Skeletal muscle cell (primary cell): ENCODE measurements around the gene RASA3.

Source experiments
- DNase-seq: peaks from one replicate; pipeline ENCODE4 v3.0.0-alpha.2; 2010; ENCODE audit warnings: low read depth
- H3K4me3 ChIP-seq: 2 replicates; pipeline ENCODE4 v1.5.1; 2011; ENCODE audit warnings: low read depth, mild to moderate bottlenecking, control low read depth, low read length, moderate library complexity

RASA3 gene

DNA sequence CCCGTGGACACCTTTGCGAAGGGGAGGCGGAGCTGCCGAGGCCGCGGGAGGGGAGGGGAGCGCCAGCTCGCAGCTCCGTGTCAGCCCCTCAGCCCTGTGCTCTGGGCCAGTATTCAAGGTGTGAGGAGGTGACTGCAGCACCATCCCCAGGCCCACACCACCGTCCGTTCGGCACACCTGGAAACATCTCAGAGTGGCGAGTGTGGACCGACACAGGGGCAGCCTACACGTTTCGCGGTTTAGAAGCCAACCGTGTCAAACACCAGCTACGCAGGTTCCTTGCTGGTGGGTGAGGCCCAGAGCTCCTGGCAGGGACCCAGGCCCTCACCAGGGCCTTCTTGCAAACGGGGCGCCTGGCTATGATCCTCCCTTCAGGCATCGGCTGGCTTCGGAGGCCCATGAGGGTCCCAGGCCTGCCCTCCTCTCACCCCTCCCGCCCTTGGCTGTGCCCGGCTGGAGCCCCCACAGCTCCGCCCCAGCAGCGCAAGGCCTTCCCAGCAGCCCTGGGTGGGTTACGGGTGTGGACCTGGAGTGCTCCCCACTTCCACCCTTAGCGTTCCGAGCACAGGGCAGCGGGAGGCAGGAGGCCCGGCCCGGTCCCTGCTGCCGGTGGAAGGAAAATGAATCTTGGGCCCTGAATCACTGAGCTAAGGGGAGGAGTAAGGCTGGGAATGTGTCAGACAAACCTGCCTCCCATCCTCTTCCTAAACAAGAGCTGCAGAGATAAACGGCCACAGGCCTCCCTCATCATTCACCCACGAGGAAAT, 159.8 kb downstream of the RASA3 start:
- no peak overlapping the region for H3K4me3 ChIP-seq
- no peak for DNase-seq

DNA sequence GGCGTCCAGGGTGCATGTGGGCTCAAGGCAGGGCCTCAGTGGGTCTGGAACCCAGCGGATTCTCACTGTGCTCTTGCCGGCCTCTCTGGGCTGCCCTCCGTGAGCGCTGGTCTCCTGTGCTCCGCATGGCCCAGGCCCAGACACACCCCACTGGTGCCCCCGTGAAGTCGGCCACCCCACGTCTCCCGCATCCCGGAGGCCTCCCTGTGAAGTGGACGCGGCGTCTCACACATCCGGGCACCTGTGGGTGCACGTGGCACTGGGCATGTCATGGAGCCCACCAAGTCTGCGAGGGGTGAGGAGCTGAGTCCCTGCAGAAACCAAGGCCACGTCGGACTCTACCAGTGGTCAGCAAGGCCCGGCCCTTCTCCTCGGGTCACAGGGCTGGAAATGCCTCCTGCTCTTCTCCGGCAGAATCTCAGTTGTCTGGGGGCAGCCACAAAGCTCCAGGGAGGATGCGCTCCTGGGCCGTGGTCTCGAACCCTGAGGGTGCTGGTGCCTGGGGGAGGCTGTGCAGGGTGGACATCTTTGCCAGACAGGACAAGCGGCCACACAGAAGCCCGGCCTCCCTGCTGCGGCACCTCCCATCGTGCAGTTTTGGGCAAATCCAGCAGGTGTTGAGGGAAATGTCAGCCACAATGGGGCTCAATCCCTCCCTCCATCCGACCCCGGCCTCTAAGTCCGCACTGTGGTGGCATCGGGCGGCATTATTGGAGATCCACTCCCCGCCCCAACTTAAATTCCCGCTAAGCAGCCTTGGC, 160.8 kb downstream of the RASA3 start:
- no peak for DNase-seq
- no peak overlapping the region for H3K4me3 ChIP-seq

DNA sequence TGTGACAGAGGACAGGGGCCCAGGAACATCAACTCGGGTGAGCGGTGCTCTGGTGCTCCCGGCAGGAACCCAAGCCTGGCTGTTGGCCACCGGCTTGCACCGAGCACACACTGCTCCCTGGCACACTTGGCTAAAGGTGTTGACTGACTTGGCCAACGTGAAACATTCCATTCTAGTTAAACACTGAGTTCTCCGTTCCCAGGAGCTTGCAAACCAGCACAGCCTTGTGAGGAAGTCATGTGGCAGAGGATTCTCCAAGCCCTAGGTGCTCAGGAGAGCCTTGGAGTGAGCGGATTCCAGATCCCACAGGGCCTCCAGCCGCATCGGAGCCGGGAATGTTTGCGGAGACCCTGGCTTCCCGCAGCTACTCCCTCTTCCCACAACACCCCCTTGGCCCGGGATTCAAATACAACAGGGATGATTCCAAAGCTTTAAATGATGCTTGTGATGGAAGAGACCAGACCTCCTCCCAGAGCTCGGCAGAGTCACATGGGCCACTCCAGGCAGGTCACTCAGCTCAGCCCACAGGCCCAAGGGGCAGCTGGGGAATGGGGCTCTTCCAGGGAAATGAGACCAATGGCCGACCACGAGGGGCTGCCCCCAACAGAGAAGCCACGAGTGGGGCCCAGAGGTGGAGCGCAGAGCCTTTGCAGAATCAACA, 161.5 kb downstream of the RASA3 start:
- no peak for DNase-seq
- H3K4me3 ChIP-seq = no peak overlapping the region

DNA sequence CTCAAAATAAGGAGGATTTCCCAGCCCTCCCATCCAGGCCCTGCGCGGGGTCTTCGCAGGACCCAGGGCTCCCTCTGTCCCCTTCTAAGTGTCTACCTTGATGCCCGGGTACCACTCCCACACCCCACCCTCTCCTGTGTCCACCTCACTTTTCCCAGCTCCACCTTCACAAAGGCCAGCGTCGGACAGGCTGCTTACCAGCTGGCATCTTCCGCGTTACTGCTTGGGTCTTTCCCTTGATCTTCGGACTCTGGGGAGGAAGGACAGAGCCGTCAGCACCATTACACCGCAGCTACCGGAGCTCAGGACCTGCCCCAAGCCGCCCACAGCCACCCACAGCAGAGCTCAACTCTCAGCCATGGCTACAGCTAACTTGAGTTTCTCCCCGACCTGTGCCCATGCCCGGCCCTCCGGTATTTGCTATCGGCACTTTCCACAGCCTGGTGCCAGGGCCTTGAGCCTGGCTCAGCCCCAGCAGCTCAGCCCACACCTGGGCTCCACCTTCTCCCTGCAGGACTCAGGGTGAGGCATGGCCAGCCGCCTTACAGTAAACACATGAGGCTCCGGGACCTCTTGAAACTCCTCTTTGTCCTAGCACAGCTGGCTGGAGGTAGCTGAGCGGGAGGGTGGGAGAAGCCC, 162.3 kb downstream of the RASA3 start:
- no peak for DNase-seq
- H3K4me3 ChIP-seq = no peak overlapping the region

DNA sequence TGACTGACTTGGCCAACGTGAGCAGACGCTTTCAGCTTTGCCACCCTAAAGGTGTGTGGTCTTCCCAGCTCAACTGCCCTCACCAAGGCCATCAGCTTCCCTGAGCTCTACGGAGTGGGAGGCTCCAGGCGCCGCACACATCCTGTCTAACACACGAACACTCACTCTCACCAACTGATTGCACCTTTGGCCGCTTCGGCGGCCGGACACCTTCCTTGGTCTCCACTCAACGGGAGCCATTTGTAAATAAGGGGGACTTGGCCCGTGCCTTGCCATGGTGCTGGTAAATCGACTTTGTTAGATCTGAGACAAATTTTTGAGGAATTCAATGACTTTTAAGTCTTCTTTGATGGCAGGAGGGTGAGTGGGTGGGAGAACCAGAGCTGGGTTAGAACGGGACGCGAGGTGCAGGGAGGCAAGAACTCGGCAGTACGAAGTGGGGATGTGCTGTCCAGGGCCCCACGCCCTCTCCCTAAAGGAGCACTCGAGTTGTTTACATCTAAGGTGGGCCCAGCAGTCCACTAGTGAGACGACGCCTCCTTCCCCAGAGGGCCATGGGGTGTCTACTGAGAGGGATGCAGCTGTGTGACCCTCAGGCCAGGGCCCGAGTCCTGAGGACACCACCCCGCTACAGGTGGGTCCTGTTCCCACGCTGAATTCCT, 163.0 kb downstream of the RASA3 start:
- no peak for DNase-seq
- no peak overlapping the region for H3K4me3 ChIP-seq

DNA sequence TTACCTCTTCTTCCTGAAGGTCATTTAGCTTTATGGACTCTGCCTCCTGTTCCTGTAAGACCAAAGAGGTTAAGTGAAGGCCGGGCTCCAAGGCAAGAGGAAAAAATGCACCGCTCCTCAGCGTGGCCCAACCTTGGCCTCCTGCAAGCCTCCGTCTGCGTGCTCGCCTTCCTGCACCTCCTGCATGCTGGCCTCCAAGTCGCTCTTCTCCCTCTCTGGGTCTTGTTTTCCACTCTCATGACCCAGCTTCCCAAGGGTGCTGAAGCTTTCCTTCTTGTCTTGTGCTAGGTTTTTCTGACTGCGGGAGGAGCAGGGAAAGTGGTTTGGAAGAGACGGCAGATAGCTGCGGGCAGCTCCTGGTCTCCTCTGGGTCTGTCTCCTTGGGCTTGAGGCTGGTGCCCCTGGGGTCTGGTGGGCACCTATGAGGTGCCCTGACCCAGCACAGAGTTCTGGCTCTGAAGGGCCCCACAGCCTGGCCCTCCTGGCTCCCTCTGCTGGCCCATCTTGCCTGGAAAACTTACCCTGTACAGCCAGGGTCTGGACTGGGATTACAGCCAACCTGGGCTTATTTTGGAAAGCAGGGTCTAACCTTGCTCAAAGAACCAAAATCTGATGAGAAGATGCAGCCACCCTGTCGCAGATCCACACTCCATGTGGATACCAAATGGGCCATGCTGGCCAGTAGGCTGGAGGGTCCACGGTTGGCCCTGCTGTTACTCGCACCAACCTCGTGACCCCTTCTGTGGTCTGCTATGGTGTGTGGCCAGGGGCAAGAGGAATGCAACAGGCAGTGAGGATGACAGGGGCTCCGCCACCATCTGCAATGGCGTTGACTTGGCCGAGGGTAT, 163.7 kb downstream of the RASA3 start:
- H3K4me3 ChIP-seq = no peak overlapping the region
- DNase-seq = no peak

DNA sequence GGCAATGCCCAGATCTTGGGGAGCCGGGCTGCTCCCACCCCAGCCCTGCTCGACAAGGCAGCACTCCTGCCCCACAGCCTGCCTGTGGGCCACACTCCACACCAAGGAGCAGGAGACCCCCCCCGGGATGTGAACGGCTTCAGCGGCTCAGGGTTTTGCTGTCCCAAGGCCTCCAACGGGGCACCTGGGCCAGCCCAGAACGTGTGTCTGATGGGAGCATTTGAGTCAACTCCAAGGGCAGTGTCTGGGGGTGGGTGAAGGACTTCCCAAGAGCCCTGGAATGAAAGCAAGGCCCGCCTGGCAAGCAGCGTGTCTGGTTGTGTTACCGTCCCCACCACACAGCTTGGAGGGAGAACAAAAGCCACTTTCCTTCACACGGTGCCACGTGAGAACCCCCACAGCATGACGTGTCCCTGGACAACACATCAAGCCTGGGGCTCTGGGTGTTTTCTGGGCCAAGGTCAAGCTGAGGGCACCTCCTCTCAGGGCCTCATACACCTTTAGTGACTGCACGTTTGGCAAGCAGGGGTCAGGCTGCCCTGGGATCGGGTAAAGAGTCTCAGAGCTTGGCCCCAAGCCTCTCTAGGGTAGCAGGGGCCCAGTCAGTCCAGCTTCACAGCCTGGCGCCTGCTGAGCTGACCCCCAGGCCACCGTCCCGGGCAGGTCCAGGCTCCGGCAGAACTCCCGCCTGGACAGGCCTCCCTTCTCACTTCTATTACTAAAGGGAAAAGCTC, 164.5 kb downstream of the RASA3 start:
- no peak overlapping the region for H3K4me3 ChIP-seq
- no peak for DNase-seq

DNA sequence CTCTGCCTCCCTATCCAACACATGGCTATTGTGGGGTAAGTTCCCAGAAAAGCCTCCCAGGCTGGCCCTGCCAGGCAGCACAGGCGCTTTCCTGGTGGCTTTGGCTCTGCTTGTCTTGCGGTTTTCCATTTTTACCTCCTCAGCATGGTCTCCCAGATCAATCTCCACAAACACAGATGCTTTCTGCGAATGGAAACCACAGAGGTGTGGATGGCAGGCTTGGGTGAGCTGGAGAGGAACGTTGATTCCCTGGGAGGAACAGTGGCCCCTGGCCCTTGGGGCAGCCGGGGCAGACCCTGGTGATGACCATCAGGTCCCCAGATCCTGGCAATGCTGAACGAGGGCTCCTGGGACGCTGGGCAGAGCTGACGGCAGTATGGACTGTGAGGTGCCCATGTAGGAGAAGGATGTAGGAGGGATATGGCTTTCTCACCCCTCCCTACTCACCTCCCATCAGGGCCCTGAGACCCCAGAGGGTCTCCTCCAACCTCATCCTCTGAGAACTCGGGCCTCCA, 165.2 kb downstream of the RASA3 start:
- no peak overlapping the region for H3K4me3 ChIP-seq
- no peak for DNase-seq

DNA sequence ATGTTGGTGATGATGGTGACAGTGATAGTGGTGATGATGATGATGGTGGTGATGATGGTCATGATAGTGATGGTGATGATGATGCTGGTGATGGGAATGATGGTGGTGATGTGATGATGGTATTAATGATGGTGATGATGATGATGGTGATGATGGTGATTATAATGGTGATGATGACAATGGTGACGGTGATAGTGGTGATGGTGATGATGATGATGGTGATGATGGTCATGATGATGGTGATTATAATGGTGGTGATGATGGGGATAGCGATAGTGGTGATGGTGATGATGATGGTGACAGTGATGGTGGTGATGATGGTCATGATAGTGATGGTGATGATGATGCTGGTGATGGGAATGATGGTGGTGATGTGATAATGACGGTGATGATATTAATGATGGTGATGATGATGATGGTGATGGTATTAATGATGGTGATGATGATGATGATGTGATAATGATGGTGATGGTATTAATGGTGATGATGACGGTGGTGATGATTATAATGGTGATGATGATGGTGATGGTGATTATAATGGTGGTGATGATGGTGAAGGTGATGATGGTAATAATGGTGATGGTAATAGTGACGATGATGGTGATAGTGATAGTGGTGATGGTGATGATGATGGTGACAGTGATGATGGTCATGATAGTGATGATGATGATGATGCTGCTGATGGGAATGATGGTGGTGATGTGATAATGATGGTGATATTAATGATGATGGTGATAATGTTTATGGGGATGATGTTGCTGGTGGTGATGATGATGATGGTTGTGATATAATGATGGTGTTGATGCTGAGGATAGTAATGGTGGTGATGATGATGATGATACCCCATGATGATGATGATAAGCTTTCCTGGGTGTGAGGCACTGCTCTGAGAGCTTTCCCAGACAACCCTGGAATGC, 166.2 kb downstream of the RASA3 start:
- no peak for DNase-seq
- H3K4me3 ChIP-seq = no peak overlapping the region

DNA sequence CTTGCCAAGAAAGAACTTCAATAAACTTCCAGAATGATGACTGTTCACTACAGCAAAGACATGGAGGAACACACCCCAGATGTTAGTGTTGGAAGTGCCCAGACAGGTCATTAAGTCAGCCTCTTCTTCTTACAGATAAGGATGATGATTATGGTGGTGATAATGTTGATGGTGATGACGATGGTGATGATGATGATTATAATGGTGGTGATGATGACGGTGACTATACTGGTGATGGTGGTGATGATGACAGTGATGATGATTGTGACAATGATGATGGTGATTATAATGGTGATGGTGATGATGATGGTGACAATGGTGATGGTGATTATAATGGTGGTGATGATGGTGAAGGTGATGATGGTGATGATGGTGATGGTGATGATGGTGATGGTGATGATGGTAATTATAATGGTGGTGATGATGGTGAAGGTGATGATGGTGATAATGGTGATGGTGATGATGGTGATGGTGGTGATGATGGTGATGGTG, 167.0 kb downstream of the RASA3 start:
- no peak overlapping the region for H3K4me3 ChIP-seq

DNA sequence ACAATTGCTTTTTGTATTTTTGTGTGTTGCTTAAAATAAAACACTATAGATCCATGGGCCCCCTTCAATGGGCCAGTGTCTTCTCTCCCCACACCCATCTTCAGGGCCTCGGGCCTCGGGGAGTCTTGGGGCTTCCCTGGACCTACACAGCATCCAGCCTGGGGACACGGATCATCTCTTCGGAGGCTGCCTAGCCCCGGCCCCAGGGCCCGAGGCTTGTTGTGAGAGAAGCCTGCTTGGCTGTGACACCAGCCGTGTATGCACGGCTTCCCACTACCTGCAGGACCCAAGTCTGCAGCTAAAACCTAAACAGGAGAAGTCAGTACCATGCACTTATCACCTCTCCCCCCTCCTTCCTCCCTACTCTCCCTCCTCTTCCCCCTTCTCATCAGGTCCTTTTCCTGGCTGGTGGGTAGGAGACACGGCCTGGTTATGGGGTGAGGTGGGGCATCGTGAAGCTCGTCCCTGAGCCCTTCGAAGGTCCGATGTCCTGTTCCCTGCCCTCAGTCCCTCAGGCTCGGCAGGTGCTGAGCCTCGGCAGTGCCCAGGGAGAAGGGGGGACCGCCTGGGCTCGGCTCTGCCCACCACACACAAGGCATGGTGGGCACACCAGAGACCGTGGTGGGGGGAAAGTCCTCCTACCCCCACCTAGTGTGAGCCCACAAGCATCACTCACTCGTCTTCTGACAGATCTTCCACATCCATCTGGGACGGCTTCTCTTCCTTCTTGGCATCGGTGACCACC, 168.0 kb downstream of the RASA3 start:
- H3K4me3 ChIP-seq = no peak overlapping the region
- no peak for DNase-seq

More for the DNA sequence above, 167.0 kb downstream of the RASA3 start:
- no peak for DNase-seq

DNA sequence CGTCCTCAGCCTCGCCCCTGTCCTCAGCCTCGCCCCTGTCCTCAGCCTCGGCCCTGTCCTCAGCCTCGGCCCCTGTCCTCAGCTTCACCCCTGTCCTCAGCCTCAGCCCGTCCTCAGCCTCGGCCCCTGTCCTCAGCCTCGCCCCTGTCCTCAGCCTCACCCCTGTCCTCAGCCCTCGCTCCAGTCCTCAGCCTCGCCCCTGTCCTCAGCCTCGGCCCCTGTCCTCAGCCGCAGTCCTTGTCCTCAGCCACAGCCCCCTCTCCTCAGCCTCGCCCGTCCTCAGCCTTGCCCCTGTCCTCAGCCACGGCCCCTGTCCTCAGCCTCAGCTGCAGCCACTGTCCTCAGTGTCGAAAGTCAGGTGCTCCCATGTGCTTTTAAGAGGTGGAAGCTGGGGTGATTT, 169.0 kb downstream of the RASA3 start:
- no peak overlapping the region for H3K4me3 ChIP-seq
- no peak for DNase-seq

DNA sequence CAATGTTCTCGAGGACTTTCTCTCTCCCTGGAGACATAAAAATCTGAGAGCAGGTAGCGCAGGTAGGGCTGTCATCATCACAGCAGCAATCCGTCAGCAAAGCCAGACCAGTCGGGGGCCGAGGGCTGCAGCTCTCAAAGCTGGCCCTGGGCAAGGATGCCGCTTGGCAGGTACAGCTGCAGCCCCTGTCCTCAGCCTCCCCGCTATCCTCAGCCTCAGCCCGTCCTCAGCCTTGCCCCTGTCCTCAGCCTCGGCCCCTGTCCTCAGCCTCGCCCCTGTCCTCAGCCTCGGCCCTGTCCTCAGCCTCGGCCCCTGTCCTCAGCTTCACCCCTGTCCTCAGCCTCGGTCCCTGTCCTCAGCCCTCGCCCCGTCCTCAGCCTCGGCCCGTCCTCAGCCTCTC, 169.4 kb downstream of the RASA3 start:
- no peak overlapping the region for H3K4me3 ChIP-seq
- DNase-seq = no peak

DNA sequence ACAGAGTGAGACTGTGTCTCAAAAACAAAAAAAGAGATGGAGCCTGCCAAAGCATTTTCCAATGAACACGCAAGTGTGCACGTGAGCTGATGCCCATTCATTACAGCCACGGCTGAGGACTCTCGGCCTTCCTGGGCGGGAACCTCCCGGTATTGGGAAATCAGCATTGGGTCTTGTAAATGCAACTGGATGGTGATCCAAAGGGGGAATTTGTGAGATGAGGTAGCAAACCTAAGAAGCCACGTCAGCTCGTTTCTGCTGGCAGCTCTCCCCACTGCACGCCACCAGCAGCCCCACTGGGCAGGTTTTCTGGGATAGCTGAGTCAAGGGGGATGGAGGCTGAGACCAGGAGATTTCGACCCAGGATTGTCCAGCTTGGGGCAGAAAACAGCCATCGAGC, 170.0 kb downstream of the RASA3 start:
- DNase-seq = no peak
- no peak overlapping the region for H3K4me3 ChIP-seq

DNA sequence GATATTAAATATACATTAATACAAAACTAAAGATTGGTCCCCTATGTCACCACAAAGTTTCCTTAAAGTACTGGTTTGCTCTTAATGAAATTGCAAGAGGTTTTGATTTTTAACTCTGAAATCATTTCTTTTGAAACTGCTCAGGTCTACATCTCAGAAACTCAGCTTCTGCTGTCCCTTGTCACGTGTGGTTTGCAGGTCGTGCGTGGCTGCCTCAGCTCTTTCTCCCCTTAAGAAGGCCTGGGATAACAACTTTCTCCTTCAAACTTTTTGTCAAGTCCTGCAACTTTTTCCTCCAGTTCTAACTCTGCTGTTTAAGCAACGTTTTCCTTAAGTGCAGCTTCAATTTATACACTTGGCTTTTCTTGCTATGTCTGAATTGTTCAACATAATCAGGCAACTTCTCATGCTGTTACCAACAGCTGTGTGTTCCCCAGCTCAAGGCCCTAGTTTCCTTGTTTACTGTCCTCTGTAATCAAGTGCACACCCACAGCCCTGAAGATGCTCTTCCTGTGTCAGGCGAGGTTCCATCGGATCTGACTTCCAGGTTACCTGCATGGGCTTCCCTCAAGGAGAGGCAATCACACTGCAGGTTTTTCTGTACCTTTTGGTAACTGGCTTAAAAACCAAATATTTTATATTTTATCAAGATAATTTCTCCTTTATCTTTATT, 172.0 kb downstream of the RASA3 start:
- no peak for DNase-seq
- no peak overlapping the region for H3K4me3 ChIP-seq

DNA sequence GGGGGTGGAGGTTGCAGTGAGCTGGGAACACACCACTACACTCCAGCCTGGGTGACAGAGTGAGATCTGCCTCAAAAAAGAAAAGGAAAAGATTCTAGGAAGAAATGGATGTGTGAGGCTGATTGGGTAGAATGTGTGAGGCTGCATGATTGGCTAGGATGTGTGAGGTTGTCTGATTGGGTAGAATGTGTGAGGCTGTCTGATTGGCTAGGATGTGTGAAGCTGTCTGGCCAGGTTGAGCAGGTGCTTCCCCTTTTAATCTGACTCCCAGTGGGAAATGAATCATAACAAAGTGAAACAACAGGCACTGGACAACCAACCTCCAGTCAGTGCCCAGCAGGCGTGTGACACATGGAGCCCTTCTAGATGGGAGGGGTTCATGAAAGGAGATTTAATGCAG, 173.2 kb downstream of the RASA3 start:
- no peak overlapping the region for H3K4me3 ChIP-seq
- no peak for DNase-seq
